Measurements from ENCODE around the gene RAB44. TPM values are rescaled to one million over a fixed set of nuclear protein-coding genes. Genes with fewer than 3 reads are reported as not detected.

The RAB44 gene
- total and polyA plus RNA-seq, 2 of the 13 experiments (the other 11 are each of a cell fraction or from before 2014, with no cell fraction given) = not detected

GRCh38 chr6:36677753-36678487 lies 19.7 kb upstream of the RAB44 start (continued):
- TF ChIP-seq ZNF326 (CRISPR knock-in tag; IDR thresholded peaks at IDR 0.05; ENCODE audit: borderline replicate concordance) = no peak
- TF ChIP-seq ZNF33B (CRISPR knock-in tag; IDR thresholded peaks at IDR 0.05) = 0 out of 2 replicates have a peak, but pooled peaks have one; percentile 2
- no peak for TF ChIP-seq CENPX (CRISPR knock-in tag; IDR thresholded peaks at IDR 0.05)
- no peak for TF ChIP-seq CBX2 (IDR thresholded peaks at IDR 0.05; ENCODE audit: low read depth, low read length)
- TF ChIP-seq CBX2 (CRISPR knock-in tag; IDR thresholded peaks at IDR 0.05; ENCODE audit: low read depth) = no peak
- TF ChIP-seq ZNF788 (CRISPR knock-in tag; IDR thresholded peaks at IDR 0.05; ENCODE audit: borderline replicate concordance) = 0 out of 2 replicates have a peak, but pooled peaks have one; percentile 5
- 0 out of 2 replicates have a peak, but pooled peaks have one; percentile 26 for TF ChIP-seq ZNF136 (CRISPR knock-in tag; IDR thresholded peaks at IDR 0.05; ENCODE audit: low read depth)
- TF ChIP-seq, protein P1, sequence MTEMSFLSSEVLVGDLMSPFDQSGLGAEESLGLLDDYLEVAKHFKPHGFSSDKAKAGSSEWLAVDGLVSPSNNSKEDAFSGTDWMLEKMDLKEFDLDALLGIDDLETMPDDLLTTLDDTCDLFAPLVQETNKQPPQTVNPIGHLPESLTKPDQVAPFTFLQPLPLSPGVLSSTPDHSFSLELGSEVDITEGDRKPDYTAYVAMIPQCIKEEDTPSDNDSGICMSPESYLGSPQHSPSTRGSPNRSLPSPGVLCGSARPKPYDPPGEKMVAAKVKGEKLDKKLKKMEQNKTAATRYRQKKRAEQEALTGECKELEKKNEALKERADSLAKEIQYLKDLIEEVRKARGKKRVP (CRISPR knock-in tag; IDR thresholded peaks at IDR 0.05) = peak in 1 of 2 experiments; percentile 79; a peak in 2 of 4 replicates
- TF ChIP-seq MTF1 (CRISPR knock-in tag; IDR thresholded peaks at IDR 0.05) = no peak
- TF ChIP-seq ONECUT2 (CRISPR knock-in tag; IDR thresholded peaks at IDR 0.05) = peak; percentile 12; the same call in 1 of the 2 replicates
- TF ChIP-seq ZMYM4 (CRISPR knock-in tag; IDR thresholded peaks at IDR 0.05) = no peak
- TF ChIP-seq TMF1 (CRISPR knock-in tag; IDR thresholded peaks at IDR 0.05; ENCODE audit: low read depth) = no peak; the same call in 1 of the 2 replicates
- peak; percentile 66; the same call in 1 of the 2 replicates for TF ChIP-seq FOXA3 (CRISPR knock-in tag; IDR thresholded peaks at IDR 0.05)
- TF ChIP-seq GATAD2A (CRISPR knock-in tag; IDR thresholded peaks at IDR 0.05) = peak; percentile 69
- no peak for TF ChIP-seq ZNF446 (CRISPR knock-in tag; IDR thresholded peaks at IDR 0.05)
- TF ChIP-seq NFE2 (CRISPR knock-in tag; IDR thresholded peaks at IDR 0.05) = 0 out of 2 replicates have a peak, but pooled peaks have one; percentile 22
- TF ChIP-seq HNRNPK (IDR thresholded peaks at IDR 0.05; ENCODE audit: low read depth, low read length, poor library complexity, severe bottlenecking) = no peak
- TF ChIP-seq ZNF615 (CRISPR knock-in tag; IDR thresholded peaks at IDR 0.05; ENCODE audit: borderline replicate concordance) = no peak
- no peak for TF ChIP-seq JDP2 (CRISPR knock-in tag; IDR thresholded peaks at IDR 0.05; ENCODE audit: borderline replicate concordance)
- TF ChIP-seq ZC3H4 (CRISPR knock-in tag; IDR thresholded peaks at IDR 0.05; ENCODE audit: borderline replicate concordance) = peak; percentile 55; the same call in 1 of the 2 replicates
- TF ChIP-seq, protein P2, sequence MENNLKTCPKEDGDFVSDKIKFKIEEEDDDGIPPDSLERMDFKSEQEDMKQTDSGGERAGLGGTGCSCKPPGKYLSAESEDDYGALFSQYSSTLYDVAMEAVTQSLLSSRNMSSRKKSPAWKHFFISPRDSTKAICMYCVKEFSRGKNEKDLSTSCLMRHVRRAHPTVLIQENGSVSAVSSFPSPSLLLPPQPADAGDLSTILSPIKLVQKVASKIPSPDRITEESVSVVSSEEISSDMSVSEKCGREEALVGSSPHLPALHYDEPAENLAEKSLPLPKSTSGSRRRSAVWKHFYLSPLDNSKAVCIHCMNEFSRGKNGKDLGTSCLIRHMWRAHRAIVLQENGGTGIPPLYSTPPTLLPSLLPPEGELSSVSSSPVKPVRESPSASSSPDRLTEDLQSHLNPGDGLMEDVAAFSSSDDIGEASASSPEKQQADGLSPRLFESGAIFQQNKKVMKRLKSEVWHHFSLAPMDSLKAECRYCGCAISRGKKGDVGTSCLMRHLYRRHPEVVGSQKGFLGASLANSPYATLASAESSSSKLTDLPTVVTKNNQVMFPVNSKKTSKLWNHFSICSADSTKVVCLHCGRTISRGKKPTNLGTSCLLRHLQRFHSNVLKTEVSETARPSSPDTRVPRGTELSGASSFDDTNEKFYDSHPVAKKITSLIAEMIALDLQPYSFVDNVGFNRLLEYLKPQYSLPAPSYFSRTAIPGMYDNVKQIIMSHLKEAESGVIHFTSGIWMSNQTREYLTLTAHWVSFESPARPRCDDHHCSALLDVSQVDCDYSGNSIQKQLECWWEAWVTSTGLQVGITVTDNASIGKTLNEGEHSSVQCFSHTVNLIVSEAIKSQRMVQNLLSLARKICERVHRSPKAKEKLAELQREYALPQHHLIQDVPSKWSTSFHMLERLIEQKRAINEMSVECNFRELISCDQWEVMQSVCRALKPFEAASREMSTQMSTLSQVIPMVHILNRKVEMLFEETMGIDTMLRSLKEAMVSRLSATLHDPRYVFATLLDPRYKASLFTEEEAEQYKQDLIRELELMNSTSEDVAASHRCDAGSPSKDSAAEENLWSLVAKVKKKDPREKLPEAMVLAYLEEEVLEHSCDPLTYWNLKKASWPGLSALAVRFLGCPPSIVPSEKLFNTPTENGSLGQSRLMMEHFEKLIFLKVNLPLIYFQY (CRISPR knock-in tag; IDR thresholded peaks at IDR 0.05; ENCODE audit: borderline replicate concordance) = peak; percentile 26; the same call in 1 of the 2 replicates
- TF ChIP-seq RORA (CRISPR knock-in tag; IDR thresholded peaks at IDR 0.05) = no peak
- TF ChIP-seq ZNF879 (CRISPR knock-in tag; IDR thresholded peaks at IDR 0.05) = peak; percentile 70; the same call in 1 of the 2 replicates
- TF ChIP-seq FOSL2 (CRISPR knock-in tag; IDR thresholded peaks at IDR 0.05) = peak; percentile 39; the same call in 1 of the 2 replicates
- TF ChIP-seq GABPB1 (CRISPR knock-in tag; IDR thresholded peaks at IDR 0.05) = no peak
- no peak for TF ChIP-seq ZNF563 (CRISPR knock-in tag; IDR thresholded peaks at IDR 0.05)
- peak; percentile 79 for TF ChIP-seq RBM22 (optimal IDR thresholded peaks at IDR 0.05; ENCODE audit: low read length)
- no peak for TF ChIP-seq SUZ12 (IDR thresholded peaks at IDR 0.05; ENCODE audit: low read depth, low read length)
